OCI-LY1 (cell line): ENCODE data around the gene CHST13.

Source experiments
- H2AFZ ChIP-seq: fragments of 200-600 bp; sonication (generic), shearing (Covaris generic); 2 replicates; pipeline ENCODE4 v1.6.0; 2014; ENCODE audit warnings: antibody characterized with exemption, mild to moderate bottlenecking, low read length
- H3F3A ChIP-seq: fragments of 200-600 bp; sonication (generic), shearing (Covaris generic); 2 replicates; pipeline ENCODE4 v1.6.0; 2014; ENCODE audit warnings: mild to moderate bottlenecking, antibody characterized with exemption, low read length, moderate library complexity; ENCODE audit not compliant: insufficient read depth
- H3K27ac ChIP-seq: fragments of 200-600 bp; sonication (generic); 2 replicates; pipeline ENCODE4 v1.5.1; 2014; ENCODE audit warnings: low read length, mixed run types, mild to moderate bottlenecking, low read depth; ENCODE audit not compliant: poor library complexity, severe bottlenecking
- H3K27me3 ChIP-seq: fragments of 200-600 bp; sonication (generic); 2 replicates; pipeline ENCODE4 v1.6.0; 2014; ENCODE audit warnings: antibody characterized with exemption, mild to moderate bottlenecking, low read length, moderate library complexity; ENCODE audit not compliant: insufficient read depth
- H3K36me3 ChIP-seq: fragments of 200-600 bp; sonication (generic); 2 replicates; pipeline ENCODE4 v1.6.1; 2014; ENCODE audit warnings: mild to moderate bottlenecking, antibody characterized with exemption, low read length, moderate library complexity, mixed read lengths; ENCODE audit not compliant: insufficient read depth
- H3K4me1 ChIP-seq: fragments of 200-600 bp; sonication (generic); 2 replicates; pipeline ENCODE4 v1.5.1; 2014; ENCODE audit warnings: mild to moderate bottlenecking, low read length, moderate library complexity; ENCODE audit not compliant: insufficient read depth, severe bottlenecking
- H3K4me2 ChIP-seq: fragments of 200-600 bp; sonication (generic), shearing (Covaris generic); 2 replicates; pipeline ENCODE4 v1.6.1; 2014; ENCODE audit warnings: low read length
- H3K4me3 ChIP-seq: fragments of 200-600 bp; sonication (generic); 2 replicates; pipeline ENCODE4 v1.5.1; 2014; ENCODE audit warnings: low read length, low read depth, mild to moderate bottlenecking, mixed read lengths; ENCODE audit not compliant: poor library complexity, severe bottlenecking
- H3K79me2 ChIP-seq: fragments of 200-600 bp; shearing (Covaris generic); 2 replicates; pipeline ENCODE4 v1.6.1; 2016; ENCODE audit warnings: mixed run types, low read length, mixed read lengths; ENCODE audit not compliant: insufficient read depth
- H3K9ac ChIP-seq: fragments of 200-600 bp; sonication (generic), shearing (Covaris generic); 2 replicates; pipeline ENCODE4 v1.6.1; 2014; ENCODE audit warnings: mild to moderate bottlenecking, low read length, mixed read lengths
- H3K9me2 ChIP-seq: fragments of 200-600 bp; sonication (generic), shearing (Covaris generic); 2 replicates; pipeline ENCODE4 v1.6.1; 2014; ENCODE audit warnings: low read depth, mild to moderate bottlenecking, low read length, mixed read lengths
- H3K9me3 ChIP-seq: fragments of 200-600 bp; shearing (Covaris generic); 2 replicates; pipeline ENCODE4 v1.6.1; 2014; ENCODE audit warnings: low read length, mixed read lengths
- H4K20me1 ChIP-seq: fragments of 200-600 bp; sonication (generic), shearing (Covaris generic); 2 replicates; pipeline ENCODE4 v1.6.0; 2016; ENCODE audit warnings: mild to moderate bottlenecking, low read length; ENCODE audit not compliant: insufficient read depth
- EZH2 ChIP-seq: fragments of 200-600 bp; sonication (generic), shearing (Covaris generic); IDR thresholded peaks from 2 replicates; pipeline ENCODE4 v1.8.0; 2017; ENCODE audit warnings: borderline replicate concordance, mixed run types, mild to moderate bottlenecking, antibody characterized with exemption, low read length, moderate library complexity, mixed read lengths
- TF ChIP-seq, protein P1 (sequence below): fragments of 200-600 bp; sonication (generic), shearing (Covaris generic); IDR thresholded peaks from 2 replicates; pipeline ENCODE4 v1.5.1; 2017; ENCODE audit warnings: mild to moderate bottlenecking, antibody characterized with exemption, low read length, moderate library complexity, mixed read lengths

CHST13 gene

DNA sequence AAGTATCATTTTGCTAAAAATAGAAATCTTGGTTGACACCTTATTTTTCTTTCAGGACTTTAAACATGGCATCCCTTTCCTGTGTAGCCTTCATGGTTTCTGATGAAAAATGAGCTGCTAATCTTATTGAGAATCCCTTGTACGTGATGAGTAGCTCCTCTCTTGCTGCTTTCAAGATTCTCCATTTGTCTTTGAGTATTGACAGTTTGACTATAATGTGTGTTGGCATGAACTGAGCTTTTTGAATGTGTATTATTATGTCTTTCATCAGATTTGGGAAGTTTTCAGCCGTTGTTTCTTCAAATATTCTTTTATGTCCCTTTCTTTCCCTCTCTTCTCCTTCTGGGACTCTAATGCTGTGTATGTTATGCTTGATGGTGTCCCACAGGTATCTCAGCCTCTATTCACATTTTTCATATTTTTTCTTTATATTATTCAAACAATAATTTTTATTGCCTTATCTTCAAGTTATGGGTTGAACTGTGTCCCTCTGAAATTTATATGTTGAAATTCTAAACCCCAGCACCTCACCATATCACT is 38.9 kb downstream of the CHST13 start:
- Histone ChIP-seq H3K27ac (no peak overlapping the region), H3K36me3 (no peaks in the 10 kb centered on the region), H3K4me3 (no peak overlapping the region), H3K9ac (no peak overlapping the region), H3K9me3 (no peaks in the 10 kb centered on the region), H4K20me1 (no peaks in the 10 kb centered on the region), H3K79me2 (no peaks in the 10 kb centered on the region), H3F3A (no peaks in the 10 kb centered on the region), H3K4me2 (no peak overlapping the region), H2AFZ (no peak overlapping the region), H3K27me3 (no peaks in the 10 kb centered on the region), H3K4me1 (no peaks in the 10 kb centered on the region), H3K9me2 (no peaks in the 10 kb centered on the region)
- TF ChIP-seq, protein P1, sequence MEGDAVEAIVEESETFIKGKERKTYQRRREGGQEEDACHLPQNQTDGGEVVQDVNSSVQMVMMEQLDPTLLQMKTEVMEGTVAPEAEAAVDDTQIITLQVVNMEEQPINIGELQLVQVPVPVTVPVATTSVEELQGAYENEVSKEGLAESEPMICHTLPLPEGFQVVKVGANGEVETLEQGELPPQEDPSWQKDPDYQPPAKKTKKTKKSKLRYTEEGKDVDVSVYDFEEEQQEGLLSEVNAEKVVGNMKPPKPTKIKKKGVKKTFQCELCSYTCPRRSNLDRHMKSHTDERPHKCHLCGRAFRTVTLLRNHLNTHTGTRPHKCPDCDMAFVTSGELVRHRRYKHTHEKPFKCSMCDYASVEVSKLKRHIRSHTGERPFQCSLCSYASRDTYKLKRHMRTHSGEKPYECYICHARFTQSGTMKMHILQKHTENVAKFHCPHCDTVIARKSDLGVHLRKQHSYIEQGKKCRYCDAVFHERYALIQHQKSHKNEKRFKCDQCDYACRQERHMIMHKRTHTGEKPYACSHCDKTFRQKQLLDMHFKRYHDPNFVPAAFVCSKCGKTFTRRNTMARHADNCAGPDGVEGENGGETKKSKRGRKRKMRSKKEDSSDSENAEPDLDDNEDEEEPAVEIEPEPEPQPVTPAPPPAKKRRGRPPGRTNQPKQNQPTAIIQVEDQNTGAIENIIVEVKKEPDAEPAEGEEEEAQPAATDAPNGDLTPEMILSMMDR, result no peak
- TF ChIP-seq EZH2, result no peak

DNA sequence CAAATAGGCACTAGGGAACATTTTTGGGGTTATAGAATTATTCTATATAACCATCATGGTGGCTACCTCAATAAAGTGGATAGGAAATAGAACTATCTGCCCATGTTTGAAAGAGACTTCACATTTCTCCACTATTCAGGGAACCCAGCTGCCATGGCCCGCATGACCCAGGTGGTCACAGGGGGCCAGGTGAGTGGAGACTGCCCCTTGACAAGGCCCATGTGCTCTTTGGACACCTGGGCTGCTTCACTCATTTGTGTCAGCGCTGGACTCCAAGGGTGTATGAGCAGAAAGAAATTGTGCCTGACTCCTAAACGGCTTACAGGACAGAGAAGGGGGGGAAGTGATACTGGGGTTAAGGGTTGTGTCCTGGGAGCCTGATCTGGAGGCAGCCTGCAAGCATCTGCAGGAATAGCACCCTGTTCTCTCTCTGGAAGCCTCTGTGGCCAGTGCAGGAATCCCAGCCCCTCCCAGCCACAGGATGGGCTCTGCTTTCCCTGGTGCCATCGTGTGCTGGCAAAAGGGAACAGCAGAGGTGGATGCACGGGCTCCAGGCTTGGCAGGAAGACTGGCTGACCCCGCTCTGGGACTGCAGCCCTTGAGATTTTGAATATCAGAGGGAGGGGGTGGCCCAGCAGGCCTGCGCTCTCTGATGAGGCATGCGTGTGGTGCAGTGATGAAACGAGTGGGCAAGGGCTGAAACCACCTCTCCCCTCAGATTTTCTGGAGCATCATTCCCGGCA is 43.9 kb downstream of the CHST13 start:
- no peaks in the 10 kb centered on the region for H3K4me1 ChIP-seq
- H2AFZ ChIP-seq, result no peak overlapping the region
- no peaks in the 10 kb centered on the region for H3K9me3 ChIP-seq
- H3K9me2 ChIP-seq, result no peaks in the 10 kb centered on the region
- H3K27me3 ChIP-seq, result no peaks in the 10 kb centered on the region
- H3K27ac ChIP-seq, result no peak overlapping the region
- H4K20me1 ChIP-seq, result no peaks in the 10 kb centered on the region
- H3K4me2 ChIP-seq, result no peak overlapping the region
- no peak overlapping the region for H3K4me3 ChIP-seq
- no peak overlapping the region for H3K9ac ChIP-seq
- H3K79me2 ChIP-seq, result no peaks in the 10 kb centered on the region
- H3K36me3 ChIP-seq, result no peaks in the 10 kb centered on the region
- no peaks in the 10 kb centered on the region for H3F3A ChIP-seq
- TF ChIP-seq EZH2, result no peak
- TF ChIP-seq, protein P1, result no peak

DNA sequence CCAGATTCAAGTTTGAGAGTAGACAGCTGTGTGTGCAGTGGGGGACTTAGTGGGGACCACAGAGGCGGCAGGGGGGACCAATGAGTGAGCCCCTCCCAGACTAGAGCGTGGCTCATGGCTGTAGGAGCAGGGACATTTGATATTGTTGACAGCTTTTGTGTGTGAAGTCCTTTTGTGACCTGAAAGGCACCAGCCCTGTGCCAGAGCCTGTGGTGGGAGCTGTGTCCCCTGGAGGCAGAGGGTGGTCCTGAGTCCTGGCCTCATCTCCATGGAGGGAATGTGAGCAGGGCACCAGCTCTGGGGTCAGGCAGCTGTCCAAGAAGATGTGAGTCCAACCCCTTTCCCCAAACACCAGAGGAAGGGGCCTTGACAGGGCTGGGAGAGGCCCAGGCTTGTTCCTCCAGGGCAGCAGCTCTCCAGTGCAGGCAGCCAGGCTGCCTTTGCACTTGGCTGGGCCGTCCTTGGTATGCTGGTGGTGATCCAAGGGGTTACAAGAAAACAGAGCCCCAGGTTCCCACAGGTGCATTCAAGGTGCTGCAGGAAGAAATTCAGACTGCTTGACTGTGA is 44.9 kb downstream of the CHST13 start:
- Histone ChIP-seq H3K4me1 (no peaks in the 10 kb centered on the region), H3K4me2 (no peak overlapping the region), H3F3A (no peaks in the 10 kb centered on the region), H3K9ac (no peak overlapping the region), H4K20me1 (no peaks in the 10 kb centered on the region), H3K79me2 (no peaks in the 10 kb centered on the region), H3K9me3 (no peaks in the 10 kb centered on the region), H3K27ac (no peak overlapping the region), H2AFZ (no peak overlapping the region), H3K36me3 (no peaks in the 10 kb centered on the region), H3K9me2 (no peaks in the 10 kb centered on the region), H3K27me3 (no peaks in the 10 kb centered on the region), H3K4me3 (no peak overlapping the region)
- TF ChIP-seq EZH2, result no peak
- TF ChIP-seq, protein P1, result no peak
